SK-N-SH (cell line): ENCODE measurements around the gene TPP1. TPM values are rescaled to one million over a fixed set of nuclear protein-coding genes. Genes with fewer than 3 reads are reported as not detected.

ENCODE experiments used
- CTCF ChIP-seq: fragments of 200-600 bp; sonication (generic); IDR thresholded peaks from 2 replicates; pipeline ENCODE4 v1.6.1; 2017; ENCODE audit warnings: antibody characterized with exemption, mild to moderate bottlenecking, moderate library complexity
- ELF1 ChIP-seq: IDR thresholded peaks from 2 replicates; pipeline ENCODE4 v1.4.0; 2012
- EP300 ChIP-seq, 2 experiments: IDR thresholded peaks; 2 replicates each; pipeline versions ENCODE4 v1.4.0 to v1.6.1; 2012; ENCODE audit warnings: borderline replicate concordance in 1 of 2, low read depth in 1 of 2, low read length in 1 of 2
- EZH2phosphoT487 ChIP-seq: fragments of 200-600 bp; sonication (generic); IDR thresholded peaks from 2 replicates; pipeline ENCODE4 v1.6.1; 2017; ENCODE audit warnings: low read depth, mixed run types, mild to moderate bottlenecking, antibody characterized with exemption, moderate library complexity, borderline replicate concordance
- FOXJ3 ChIP-seq: sonication (generic); formaldehyde crosslinking; IDR thresholded peaks from 2 replicates; pipeline ENCODE4 v1.5.1; 2020; ENCODE audit warnings: mild to moderate bottlenecking, missing genetic modification reagents
- FOXM1 ChIP-seq: IDR thresholded peaks from 2 replicates; pipeline ENCODE4 v1.4.0; 2012; ENCODE audit warnings: low read depth, mild to moderate bottlenecking
- GABPA ChIP-seq: IDR thresholded peaks from 2 replicates; pipeline ENCODE4 v1.4.0; 2012; ENCODE audit warnings: low read depth, mild to moderate bottlenecking
- JUND ChIP-seq: IDR thresholded peaks from 2 replicates; pipeline ENCODE4 v1.4.0; 2012
- MXI1 ChIP-seq: IDR thresholded peaks from 2 replicates; pipeline ENCODE4 v1.6.1; 2012; ENCODE audit warnings: mild to moderate bottlenecking, low read depth, low read length, improper control_type of control experiment
- NRF1 ChIP-seq: IDR thresholded peaks from 2 replicates; pipeline ENCODE4 v1.6.1; 2012; ENCODE audit warnings: low read depth, mild to moderate bottlenecking, low read length
- SMC3 ChIP-seq: IDR thresholded peaks from 2 replicates; pipeline ENCODE4 v1.6.1; 2012; ENCODE audit warnings: low read depth, low read length, improper control_type of control experiment
- TCF12 ChIP-seq: IDR thresholded peaks from 2 replicates; pipeline ENCODE4 v1.4.0; 2012
- YY1 ChIP-seq: IDR thresholded peaks from 2 replicates; pipeline ENCODE4 v1.4.0; 2012; ENCODE audit warnings: low read depth, mild to moderate bottlenecking
- polyA plus RNA-seq, 3 experiments: library from polyadenylated mRNA; depleted of rRNA; stranded (reverse); fragments of >200 nt; gene quantifications; 2 replicates each; pipeline ENCODE4 v1.2.3, GENCODE V29; 2012
- TF ChIP-seq, protein P1 (sequence below): fragments of 150-350 bp; IDR thresholded peaks from 2 replicates; pipeline ENCODE4 v1.6.1; 2016; ENCODE audit warnings: mild to moderate bottlenecking, low read depth, low read length
- TF ChIP-seq, protein P2 (sequence below): IDR thresholded peaks from 2 replicates; pipeline ENCODE4 v1.4.0; 2012; ENCODE audit warnings: low read depth, borderline replicate concordance
- TF ChIP-seq, protein P3 (sequence below): IDR thresholded peaks from 2 replicates; pipeline ENCODE4 v1.4.0; 2012; ENCODE audit warnings: low read depth
- TF ChIP-seq, protein P4 (sequence below): fragments of 150-350 bp; IDR thresholded peaks from 2 replicates; pipeline ENCODE4 v1.6.1; 2017; ENCODE audit warnings: antibody characterized with exemption, low read length, low read depth, borderline replicate concordance
- TF ChIP-seq, protein P5 (sequence below): IDR thresholded peaks from 2 replicates; pipeline ENCODE4; 2012

Gene TPP1
- polyA plus RNA-seq, 1 of the 3 experiments (the other 2 are of a cell fraction), result 105 TPM

DNA sequence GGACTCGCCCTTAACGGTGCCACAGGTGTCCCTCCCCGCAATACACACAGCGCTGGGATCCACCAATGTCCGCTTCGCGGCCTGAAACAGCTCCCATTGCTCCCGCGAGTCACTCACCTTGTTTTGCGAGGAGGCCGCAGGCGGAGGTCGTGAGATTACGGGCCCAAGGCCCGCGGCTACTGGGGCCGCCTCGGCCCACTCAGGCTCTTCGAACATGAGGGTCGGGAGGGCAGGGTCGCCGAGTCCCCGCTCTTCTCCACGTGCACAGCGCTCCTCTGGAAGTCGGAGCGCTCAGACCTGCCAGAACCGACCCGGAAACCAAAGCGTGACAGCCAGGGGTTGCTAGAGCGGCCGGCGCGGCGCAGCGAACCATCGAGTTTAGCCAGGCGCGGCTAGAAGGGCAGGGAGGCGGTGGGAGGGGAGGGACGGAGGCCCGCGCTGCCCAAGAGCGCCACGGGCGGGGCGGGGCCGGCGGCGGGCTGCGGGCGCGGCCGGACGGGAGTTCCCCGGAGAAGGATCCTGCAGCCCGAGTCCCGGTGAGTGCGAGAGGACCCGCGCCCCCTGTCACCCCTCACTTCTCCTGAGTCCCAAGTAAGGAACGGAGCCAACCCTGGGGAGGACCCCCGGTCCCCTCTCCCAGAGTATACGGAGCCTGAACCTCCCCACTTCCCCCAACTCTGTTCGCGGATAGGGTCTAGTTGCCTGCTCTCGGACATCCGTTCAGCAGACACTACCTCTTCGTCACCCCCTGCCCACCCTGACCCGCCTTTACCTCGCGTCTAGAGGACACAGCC lies 15.7 kb downstream of the TPP1 start, which contains the start of the genes ILK and RRP8 (continued):
- TF ChIP-seq FOXJ3 (CRISPR knock-in tag) (peak; percentile 70; the same call in 1 of the 2 replicates), MXI1 (peak; percentile 99), YY1 (no peak; the same call in 1 of the 2 replicates), EP300 (IDR thresholded peaks at IDR 0.05; ENCODE audit: borderline replicate concordance in 1 of 2, low read depth in 1 of 2, low read length in 1 of 2) (peak; percentile 8 to 35; a peak in 2 of 4 replicates), JUND (no peak), NRF1 (peak; percentile 26; the same call in 1 of the 2 replicates), FOXM1 (no peak), GABPA (peak; percentile 76), ELF1 (peak; percentile 91), TCF12 (peak; percentile 39; the same call in 1 of the 2 replicates), CTCF (no peak; the same call in 1 of the 2 replicates), SMC3 (no peak; the same call in none of the 2 replicates), EZH2phosphoT487 (no peak)
- TF ChIP-seq, protein P1, sequence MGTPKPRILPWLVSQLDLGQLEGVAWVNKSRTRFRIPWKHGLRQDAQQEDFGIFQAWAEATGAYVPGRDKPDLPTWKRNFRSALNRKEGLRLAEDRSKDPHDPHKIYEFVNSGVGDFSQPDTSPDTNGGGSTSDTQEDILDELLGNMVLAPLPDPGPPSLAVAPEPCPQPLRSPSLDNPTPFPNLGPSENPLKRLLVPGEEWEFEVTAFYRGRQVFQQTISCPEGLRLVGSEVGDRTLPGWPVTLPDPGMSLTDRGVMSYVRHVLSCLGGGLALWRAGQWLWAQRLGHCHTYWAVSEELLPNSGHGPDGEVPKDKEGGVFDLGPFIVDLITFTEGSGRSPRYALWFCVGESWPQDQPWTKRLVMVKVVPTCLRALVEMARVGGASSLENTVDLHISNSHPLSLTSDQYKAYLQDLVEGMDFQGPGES, result no peak
- TF ChIP-seq, protein P2, sequence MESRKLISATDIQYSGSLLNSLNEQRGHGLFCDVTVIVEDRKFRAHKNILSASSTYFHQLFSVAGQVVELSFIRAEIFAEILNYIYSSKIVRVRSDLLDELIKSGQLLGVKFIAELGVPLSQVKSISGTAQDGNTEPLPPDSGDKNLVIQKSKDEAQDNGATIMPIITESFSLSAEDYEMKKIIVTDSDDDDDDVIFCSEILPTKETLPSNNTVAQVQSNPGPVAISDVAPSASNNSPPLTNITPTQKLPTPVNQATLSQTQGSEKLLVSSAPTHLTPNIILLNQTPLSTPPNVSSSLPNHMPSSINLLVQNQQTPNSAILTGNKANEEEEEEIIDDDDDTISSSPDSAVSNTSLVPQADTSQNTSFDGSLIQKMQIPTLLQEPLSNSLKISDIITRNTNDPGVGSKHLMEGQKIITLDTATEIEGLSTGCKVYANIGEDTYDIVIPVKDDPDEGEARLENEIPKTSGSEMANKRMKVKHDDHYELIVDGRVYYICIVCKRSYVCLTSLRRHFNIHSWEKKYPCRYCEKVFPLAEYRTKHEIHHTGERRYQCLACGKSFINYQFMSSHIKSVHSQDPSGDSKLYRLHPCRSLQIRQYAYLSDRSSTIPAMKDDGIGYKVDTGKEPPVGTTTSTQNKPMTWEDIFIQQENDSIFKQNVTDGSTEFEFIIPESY, result peak; percentile 84; the same call in 1 of the 2 replicates
- TF ChIP-seq, protein P3, sequence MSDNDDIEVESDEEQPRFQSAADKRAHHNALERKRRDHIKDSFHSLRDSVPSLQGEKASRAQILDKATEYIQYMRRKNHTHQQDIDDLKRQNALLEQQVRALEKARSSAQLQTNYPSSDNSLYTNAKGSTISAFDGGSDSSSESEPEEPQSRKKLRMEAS, result peak; percentile 97
- TF ChIP-seq, protein P4, sequence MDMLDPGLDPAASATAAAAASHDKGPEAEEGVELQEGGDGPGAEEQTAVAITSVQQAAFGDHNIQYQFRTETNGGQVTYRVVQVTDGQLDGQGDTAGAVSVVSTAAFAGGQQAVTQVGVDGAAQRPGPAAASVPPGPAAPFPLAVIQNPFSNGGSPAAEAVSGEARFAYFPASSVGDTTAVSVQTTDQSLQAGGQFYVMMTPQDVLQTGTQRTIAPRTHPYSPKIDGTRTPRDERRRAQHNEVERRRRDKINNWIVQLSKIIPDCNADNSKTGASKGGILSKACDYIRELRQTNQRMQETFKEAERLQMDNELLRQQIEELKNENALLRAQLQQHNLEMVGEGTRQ, result no peak
- TF ChIP-seq, protein P5, sequence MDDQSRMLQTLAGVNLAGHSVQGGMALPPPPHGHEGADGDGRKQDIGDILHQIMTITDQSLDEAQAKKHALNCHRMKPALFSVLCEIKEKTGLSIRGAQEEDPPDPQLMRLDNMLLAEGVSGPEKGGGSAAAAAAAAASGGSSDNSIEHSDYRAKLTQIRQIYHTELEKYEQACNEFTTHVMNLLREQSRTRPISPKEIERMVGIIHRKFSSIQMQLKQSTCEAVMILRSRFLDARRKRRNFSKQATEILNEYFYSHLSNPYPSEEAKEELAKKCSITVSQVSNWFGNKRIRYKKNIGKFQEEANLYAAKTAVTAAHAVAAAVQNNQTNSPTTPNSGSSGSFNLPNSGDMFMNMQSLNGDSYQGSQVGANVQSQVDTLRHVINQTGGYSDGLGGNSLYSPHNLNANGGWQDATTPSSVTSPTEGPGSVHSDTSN, result peak; percentile 70
